Measurements from ENCODE around the gene LCT. TPM values are rescaled to one million over a fixed set of nuclear protein-coding genes. Genes with fewer than 3 reads are reported as not detected.

LCT gene
- total and polyA plus RNA-seq, 2 donors from 2014 or later = 0.19 TPM; not detected in 1

- Histone ChIP-seq H3K4me1 (ENCODE audit: control insufficient read depth in 2 of 3, insufficient read depth in 2 of 3, low read depth in 1 of 3, low read length in 3 of 3) (peaks cover 0 to 3% (median 0%) of the 10 kb centered on the region in 3 donors), H3K27ac (ENCODE audit: low read depth in 2 of 2, low read length in 2 of 2) (peak within 1 kb of the TSS; percentile 57 to 59), H3K36me3 (ENCODE audit: control insufficient read depth in 2 of 3, insufficient read depth in 3 of 3, low read length in 3 of 3) (peaks cover 0 to 2% (median 0%) of the 10 kb centered on the region in 3 donors), H3K4me3 (ENCODE audit: low read length in 3 of 3) (peak within 1 kb of the TSS; percentile 53 to 69 (median 59)), H3K27me3 (ENCODE audit: control insufficient read depth, insufficient read depth, low read length) (no peaks in the 10 kb centered on the region), H3K9ac (ENCODE audit: low read length in 3 of 3) (peak within 1 kb of the TSS; percentile 56 to 60 (median 57)), H3K9me3 (ENCODE audit: control insufficient read depth in 2 of 3, insufficient read depth in 1 of 3, low read length in 3 of 3) (no peaks in the 10 kb centered on the region)
- TF ChIP-seq, protein P1, sequence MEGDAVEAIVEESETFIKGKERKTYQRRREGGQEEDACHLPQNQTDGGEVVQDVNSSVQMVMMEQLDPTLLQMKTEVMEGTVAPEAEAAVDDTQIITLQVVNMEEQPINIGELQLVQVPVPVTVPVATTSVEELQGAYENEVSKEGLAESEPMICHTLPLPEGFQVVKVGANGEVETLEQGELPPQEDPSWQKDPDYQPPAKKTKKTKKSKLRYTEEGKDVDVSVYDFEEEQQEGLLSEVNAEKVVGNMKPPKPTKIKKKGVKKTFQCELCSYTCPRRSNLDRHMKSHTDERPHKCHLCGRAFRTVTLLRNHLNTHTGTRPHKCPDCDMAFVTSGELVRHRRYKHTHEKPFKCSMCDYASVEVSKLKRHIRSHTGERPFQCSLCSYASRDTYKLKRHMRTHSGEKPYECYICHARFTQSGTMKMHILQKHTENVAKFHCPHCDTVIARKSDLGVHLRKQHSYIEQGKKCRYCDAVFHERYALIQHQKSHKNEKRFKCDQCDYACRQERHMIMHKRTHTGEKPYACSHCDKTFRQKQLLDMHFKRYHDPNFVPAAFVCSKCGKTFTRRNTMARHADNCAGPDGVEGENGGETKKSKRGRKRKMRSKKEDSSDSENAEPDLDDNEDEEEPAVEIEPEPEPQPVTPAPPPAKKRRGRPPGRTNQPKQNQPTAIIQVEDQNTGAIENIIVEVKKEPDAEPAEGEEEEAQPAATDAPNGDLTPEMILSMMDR (IDR thresholded peaks at IDR 0.05; ENCODE audit: borderline replicate concordance, extremely low read depth, insufficient read depth) = peak; percentile 20
- intact Hi-C loops (cut with DNase I) = no loop called here
- FAIRE-seq (peak; percentile 85), DNase-seq (peak; percentile 99 to 100 (median 99))
Measured at GRCh38 chr2:135876066-135876711, 39.2 kb upstream of the LCT start, which contains the start of gene MCM6. Gene MCM6, minus strand, starts transcription at chr2:135876443. Its CDS starts 78 bp downstream, at chr2:135876365.

DNA sequence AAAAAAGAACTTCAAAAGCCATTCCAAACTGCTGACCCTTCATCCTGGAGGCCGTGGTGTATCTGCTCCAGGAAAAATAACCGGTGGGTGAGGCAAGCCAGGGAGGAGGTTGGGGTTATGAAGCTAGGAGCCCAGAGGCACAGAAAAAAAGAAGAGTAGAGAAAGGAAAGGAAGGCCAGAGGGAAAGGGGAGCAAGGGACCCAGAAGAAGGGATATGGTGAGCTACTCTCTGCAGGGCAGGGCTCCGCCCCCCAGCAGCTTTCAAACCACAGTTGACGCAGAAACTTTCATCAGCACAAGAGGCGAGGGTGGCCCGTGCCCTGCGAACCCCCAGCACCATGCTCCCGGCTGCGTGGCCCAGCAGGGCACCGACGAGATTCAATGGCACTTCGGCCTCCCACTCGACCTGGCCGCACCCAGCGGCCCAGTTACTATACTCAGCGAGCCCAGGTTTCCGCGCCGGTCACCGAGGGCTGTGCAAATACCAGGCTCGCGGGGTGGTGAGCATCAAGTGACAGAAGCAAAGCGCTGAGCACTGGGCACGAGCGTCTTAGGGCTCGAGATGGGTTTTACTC lies 38.6 kb upstream of the LCT start:
- no peaks in the 10 kb centered on the region for H3K27me3 ChIP-seq (ENCODE audit: control insufficient read depth, insufficient read depth, low read length)
- H3K36me3 ChIP-seq (ENCODE audit: control insufficient read depth in 2 of 3, insufficient read depth in 3 of 3, low read length in 3 of 3) = peaks cover 0 to 5% (median 0%) of the 10 kb centered on the region in 3 donors
- TF ChIP-seq, protein P1 (IDR thresholded peaks at IDR 0.05; ENCODE audit: borderline replicate concordance, extremely low read depth, insufficient read depth) = no peak
- H3K27ac ChIP-seq (ENCODE audit: low read depth in 2 of 2, low read length in 2 of 2) = peak overlapping the region; percentile 57 to 59
- peak overlapping the region; percentile 56 to 57 (median 57) for H3K9ac ChIP-seq (ENCODE audit: low read length in 3 of 3)
- DNase-seq (peak; percentile 59 to 84 (median 72)), FAIRE-seq (no peak)
- H3K9me3 ChIP-seq (ENCODE audit: control insufficient read depth in 2 of 3, insufficient read depth in 1 of 3, low read length in 3 of 3) = no peaks in the 10 kb centered on the region
- H3K4me1 ChIP-seq (ENCODE audit: control insufficient read depth in 2 of 3, insufficient read depth in 2 of 3, low read depth in 1 of 3, low read length in 3 of 3) = peaks cover 0 to 3% (median 0%) of the 10 kb centered on the region in 3 donors
- intact Hi-C loops (cut with DNase I) = no loop called here
- H3K4me3 ChIP-seq (ENCODE audit: low read length in 3 of 3) = peak overlapping the region; percentile 53 to 69 (median 59)

DNA sequence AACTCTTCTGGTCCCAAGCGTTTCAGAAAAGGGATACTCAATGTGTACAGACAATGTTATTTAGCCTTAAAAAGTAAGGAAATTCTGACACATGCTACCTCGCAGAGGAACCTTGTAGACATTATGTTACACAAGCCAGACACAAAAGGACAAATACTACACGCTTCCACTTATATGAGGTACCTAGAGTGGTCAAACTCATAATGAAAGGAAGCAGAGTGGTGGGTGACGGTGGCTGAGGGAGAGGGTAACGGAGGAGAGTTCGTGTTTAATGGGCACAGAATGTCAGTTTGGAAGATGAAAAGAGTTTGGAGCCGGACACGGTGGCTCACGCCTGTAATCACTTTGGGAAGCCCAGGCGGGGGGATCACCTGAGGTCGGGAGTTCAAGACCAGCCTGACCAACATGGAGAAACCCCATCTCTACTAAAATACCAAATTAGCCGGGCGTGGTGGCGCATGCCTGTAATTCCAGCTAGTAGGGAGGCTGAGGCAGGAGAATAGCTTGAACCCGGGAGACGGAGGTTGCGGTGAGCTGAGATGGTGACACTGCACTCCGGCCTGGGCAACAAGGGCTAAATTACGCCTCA lies 37.9 kb upstream of the LCT start:
- peak in 1 of 5 donors; percentile 47 for DNase-seq
- FAIRE-seq = no peak
- Histone ChIP-seq H3K4me3 (ENCODE audit: low read length in 3 of 3) (peak overlapping the region in 2 of 3 donors; percentile 59 to 69), H3K9me3 (ENCODE audit: control insufficient read depth in 2 of 3, insufficient read depth in 1 of 3, low read length in 3 of 3) (no peaks in the 10 kb centered on the region), H3K27me3 (ENCODE audit: control insufficient read depth, insufficient read depth, low read length) (no peaks in the 10 kb centered on the region), H3K27ac (ENCODE audit: low read depth in 2 of 2, low read length in 2 of 2) (no peak overlapping the region), H3K36me3 (ENCODE audit: control insufficient read depth in 2 of 3, insufficient read depth in 3 of 3, low read length in 3 of 3) (peaks cover 0 to 5% (median 0%) of the 10 kb centered on the region in 3 donors), H3K4me1 (ENCODE audit: control insufficient read depth in 2 of 3, insufficient read depth in 2 of 3, low read depth in 1 of 3, low read length in 3 of 3) (peaks cover 0 to 3% (median 0%) of the 10 kb centered on the region in 3 donors), H3K9ac (ENCODE audit: low read length in 3 of 3) (no peak overlapping the region)
- intact Hi-C loops (cut with DNase I) = no loop called here
- TF ChIP-seq, protein P1 (IDR thresholded peaks at IDR 0.05; ENCODE audit: borderline replicate concordance, extremely low read depth, insufficient read depth) = no peak

All from kidney (tissue), 14 donors.